HL-60 (cell line): ENCODE measurements around the gene PTPRO.

ENCODE experiments used
- GABPA ChIP-seq: IDR thresholded peaks from 2 replicates; pipeline ENCODE4 v1.6.1; 2012; ENCODE audit warnings: low read depth
- POLR2AphosphoS5 ChIP-seq: IDR thresholded peaks from 2 replicates; pipeline ENCODE4 v1.6.1; 2012; ENCODE audit warnings: low read depth
- SPI1 ChIP-seq: IDR thresholded peaks from 2 replicates; pipeline ENCODE4 v1.6.1; 2012; ENCODE audit warnings: low read depth, mild to moderate bottlenecking, borderline replicate concordance
- TF ChIP-seq, protein P1 (sequence below): IDR thresholded peaks from one replicate; pipeline ENCODE4 v1.5.1; 2011; ENCODE audit warnings: low read length, control low read depth, inconsistent platforms; ENCODE audit not compliant: insufficient read depth

- TF ChIP-seq, protein P1, sequence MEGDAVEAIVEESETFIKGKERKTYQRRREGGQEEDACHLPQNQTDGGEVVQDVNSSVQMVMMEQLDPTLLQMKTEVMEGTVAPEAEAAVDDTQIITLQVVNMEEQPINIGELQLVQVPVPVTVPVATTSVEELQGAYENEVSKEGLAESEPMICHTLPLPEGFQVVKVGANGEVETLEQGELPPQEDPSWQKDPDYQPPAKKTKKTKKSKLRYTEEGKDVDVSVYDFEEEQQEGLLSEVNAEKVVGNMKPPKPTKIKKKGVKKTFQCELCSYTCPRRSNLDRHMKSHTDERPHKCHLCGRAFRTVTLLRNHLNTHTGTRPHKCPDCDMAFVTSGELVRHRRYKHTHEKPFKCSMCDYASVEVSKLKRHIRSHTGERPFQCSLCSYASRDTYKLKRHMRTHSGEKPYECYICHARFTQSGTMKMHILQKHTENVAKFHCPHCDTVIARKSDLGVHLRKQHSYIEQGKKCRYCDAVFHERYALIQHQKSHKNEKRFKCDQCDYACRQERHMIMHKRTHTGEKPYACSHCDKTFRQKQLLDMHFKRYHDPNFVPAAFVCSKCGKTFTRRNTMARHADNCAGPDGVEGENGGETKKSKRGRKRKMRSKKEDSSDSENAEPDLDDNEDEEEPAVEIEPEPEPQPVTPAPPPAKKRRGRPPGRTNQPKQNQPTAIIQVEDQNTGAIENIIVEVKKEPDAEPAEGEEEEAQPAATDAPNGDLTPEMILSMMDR = no peak
- TF ChIP-seq POLR2AphosphoS5 (no peak), SPI1 (no peak), GABPA (no peak)
Measured at GRCh38 chr12:15627995-15628945, 306.0 kb downstream of the PTPRO start.
